Measurements from ENCODE around the gene KLF16. TPM values are rescaled to one million over a fixed set of nuclear protein-coding genes. Genes with fewer than 3 reads are reported as not detected.
A peak's percentile ranks its signal among the peaks of the same experiment; 100 is the strongest.

The KLF16 gene
- total and polyA plus RNA-seq, 9 of the 15 experiments (the other 6 are each of a cell fraction or from before 2014, with no cell fraction given) = 0.04 to 60.4 (median 6.8) TPM

GRCh38 chr19:1905110-1905862 lies 41.9 kb upstream of the KLF16 start, which contains the start of the genes ADAT3 and SCAMP4 (continued):
- TF ChIP-seq THAP12 (CRISPR knock-in tag; IDR thresholded peaks at IDR 0.05) (no peak; the same call in 1 of the 2 replicates), ETV6 (IDR thresholded peaks at IDR 0.05; ENCODE audit: borderline replicate concordance in 1 of 2, low read depth in 2 of 2, low read length in 1 of 2) (no peak), ETV6 (CRISPR knock-in tag; IDR thresholded peaks at IDR 0.05; ENCODE audit: borderline replicate concordance) (no peak), BHLHE40 (IDR thresholded peaks at IDR 0.05; ENCODE audit: low read length) (peak; percentile 93), NRF1 (conservative IDR thresholded peaks at IDR 0.05 in 1 of 2, IDR thresholded peaks at IDR 0.05 in 1 of 2) (peak; percentile 91 to 94), MIER1 (IDR thresholded peaks at IDR 0.05; ENCODE audit: low read depth) (no peak), ZNF778 (CRISPR knock-in tag; IDR thresholded peaks at IDR 0.05) (no peak), HDAC2 (IDR thresholded peaks at IDR 0.05) (peak; percentile 86; the same call in 1 of the 2 replicates), POLR3A (IDR thresholded peaks at IDR 0.05; ENCODE audit: borderline replicate concordance, extremely low read depth, insufficient read depth, insufficient read length) (no peak), GABPB2 (CRISPR knock-in tag; conservative IDR thresholded peaks at IDR 0.05) (no peak), TSC22D4 (tag; IDR thresholded peaks at IDR 0.05) (no peak), EHMT2 (IDR thresholded peaks at IDR 0.05) (no peak), SMAD1 (IDR thresholded peaks at IDR 0.05; ENCODE audit: low read depth, low read length, partially characterized antibody) (no peak), ZNF134 (CRISPR knock-in tag; conservative IDR thresholded peaks at IDR 0.05) (0 out of 2 replicates have a peak, but pooled peaks have one; percentile 45), SAFB2 (IDR thresholded peaks at IDR 0.05; ENCODE audit: borderline replicate concordance, low read depth, low read length, severe bottlenecking) (no peak), LCOR (CRISPR knock-in tag; IDR thresholded peaks at IDR 0.05) (no peak), ZBTB17 (CRISPR knock-in tag; IDR thresholded peaks at IDR 0.05) (no peak), ZNF830 (CRISPR knock-in tag; IDR thresholded peaks at IDR 0.05) (no peak), CHD2 (IDR thresholded peaks at IDR 0.05; ENCODE audit: low read depth, low read length) (peak; percentile 96), RAD51 (IDR thresholded peaks at IDR 0.05; ENCODE audit: borderline replicate concordance, low read depth) (peak; percentile 94), TCF3 (CRISPR knock-in tag; IDR thresholded peaks at IDR 0.05) (no peak), POLR2AphosphoS2 (IDR thresholded peaks at IDR 0.05; ENCODE audit: low read length) (no peak), MTA1 (IDR thresholded peaks at IDR 0.05; ENCODE audit: borderline replicate concordance) (no peak), ZNF253 (CRISPR knock-in tag; conservative IDR thresholded peaks at IDR 0.05) (no peak), NONO (IDR thresholded peaks at IDR 0.05; ENCODE audit: low read depth in 2 of 2, low read length in 1 of 2) (peak in 1 of 2 experiments; percentile 48; a peak in 1 of 4 replicates), ZSCAN32 (CRISPR knock-in tag; IDR thresholded peaks at IDR 0.05) (no peak), ZNF699 (CRISPR knock-in tag; IDR thresholded peaks at IDR 0.05; ENCODE audit: insufficient replicate concordance) (no peak), ZNF24 (IDR thresholded peaks at IDR 0.05) (no peak), PML (IDR thresholded peaks at IDR 0.05; ENCODE audit: low read length) (no peak)
- TF ChIP-seq, protein P1, sequence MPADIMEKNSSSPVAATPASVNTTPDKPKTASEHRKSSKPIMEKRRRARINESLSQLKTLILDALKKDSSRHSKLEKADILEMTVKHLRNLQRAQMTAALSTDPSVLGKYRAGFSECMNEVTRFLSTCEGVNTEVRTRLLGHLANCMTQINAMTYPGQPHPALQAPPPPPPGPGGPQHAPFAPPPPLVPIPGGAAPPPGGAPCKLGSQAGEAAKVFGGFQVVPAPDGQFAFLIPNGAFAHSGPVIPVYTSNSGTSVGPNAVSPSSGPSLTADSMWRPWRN (IDR thresholded peaks at IDR 0.05; ENCODE audit: low read depth) = no peak
